H4 (cell line): ENCODE results near the gene MEIKIN. TPM values are rescaled to one million over a fixed set of nuclear protein-coding genes. Genes with fewer than 3 reads are reported as not detected.

ENCODE experiments used
- DNase-seq: peaks from one replicate; pipeline ENCODE4 v3.0.0-alpha.2; 2015; ENCODE audit warnings: low spot score
- total RNA-seq: library from RNA; depleted of rRNA; stranded (reverse); fragments of >200 nt; shearing (Covaris generic); gene quantifications from 2 replicates; pipeline ENCODE4 v1.2.3, GENCODE V29; 2014; rRNA removed

Gene MEIKIN, protein sequence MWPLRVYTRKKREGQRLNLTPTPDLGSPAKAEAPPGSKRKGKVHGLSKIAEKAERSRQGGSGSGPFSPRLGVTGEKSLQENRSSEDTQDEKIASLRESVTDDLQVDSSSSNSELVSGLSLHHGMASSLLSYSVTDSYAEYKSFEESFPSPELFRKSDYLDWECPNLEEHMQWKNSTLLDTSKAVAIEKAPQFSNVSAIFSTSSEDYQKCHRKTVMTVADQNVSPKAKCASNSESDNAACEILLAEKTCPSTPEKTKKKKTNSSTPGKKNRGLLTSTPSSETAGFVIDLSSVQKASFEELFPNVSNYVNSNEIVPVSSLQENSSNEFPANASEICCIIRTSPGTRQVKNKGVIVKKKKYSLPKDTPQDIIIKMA
- total RNA-seq = not detected in 2 replicates

DNA sequence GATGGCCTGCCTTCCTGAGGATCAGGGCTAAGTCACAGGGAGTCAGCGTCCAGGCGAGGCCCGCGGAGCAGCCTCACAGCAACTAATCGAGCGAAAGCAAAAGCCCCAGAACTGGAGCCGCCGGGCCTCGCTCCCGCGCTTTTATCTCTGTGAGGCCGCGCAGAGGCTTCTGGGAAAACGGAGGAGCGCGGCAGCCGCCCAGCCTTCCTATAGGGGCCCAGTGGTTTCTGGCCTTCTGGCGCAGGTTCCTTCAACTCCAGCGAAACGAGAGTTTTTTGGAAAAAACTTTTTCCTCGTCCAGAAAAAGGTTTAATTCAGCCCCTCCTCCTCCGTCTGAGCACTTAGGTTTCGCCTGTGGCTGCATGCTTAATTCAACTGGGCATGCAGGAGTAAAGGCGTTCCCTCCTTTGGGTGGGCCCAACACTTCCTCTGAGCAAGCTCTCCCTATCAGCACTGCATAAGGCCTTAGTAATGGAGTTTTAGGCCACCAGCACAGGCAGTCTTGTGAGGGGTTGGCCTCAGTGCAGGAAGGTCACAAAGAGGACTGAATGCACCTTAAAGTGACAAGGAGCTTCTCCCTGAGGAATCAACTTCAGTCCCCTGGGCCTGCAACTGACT lies at the start of gene MEIKIN:
MEIKIN (minus strand) TSS at position 113 of the 618 bp plus-strand sequence. CDS start 158 bp downstream, outside the sequence.
- DNase-seq = no peak

DNA sequence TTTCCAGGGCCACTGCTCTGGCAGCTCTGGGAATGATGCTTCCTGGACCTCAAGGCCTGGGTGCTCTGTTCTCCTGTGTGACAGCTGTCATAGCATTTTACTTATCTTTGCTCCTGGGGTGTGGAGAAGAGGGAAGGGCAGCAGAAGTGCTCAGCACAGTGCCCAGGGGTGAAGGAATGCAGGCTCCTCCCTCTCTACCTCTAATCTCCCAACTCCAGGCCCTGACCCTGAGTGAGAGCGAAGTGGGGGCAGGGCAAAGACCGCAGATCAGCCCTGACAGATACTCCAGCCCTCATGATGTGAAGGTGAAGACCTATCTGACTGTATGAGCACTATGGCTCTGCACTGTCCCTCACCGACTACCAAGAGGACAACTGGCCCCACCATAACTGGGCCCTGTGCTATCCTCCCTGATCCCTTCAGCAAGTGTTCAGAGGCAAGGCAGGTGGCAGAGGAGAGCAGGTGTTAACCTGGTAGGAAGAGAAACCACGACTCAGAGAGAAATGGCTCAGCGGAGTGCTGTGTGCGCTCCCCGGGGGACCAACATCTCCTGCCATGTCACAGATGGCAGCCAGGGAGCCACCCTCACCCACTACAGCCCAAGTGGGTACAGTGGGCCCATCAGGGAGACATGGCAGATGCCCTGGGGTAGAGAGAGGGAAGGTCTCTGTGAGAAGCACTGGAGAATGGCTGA lies 49.2 kb upstream of the MEIKIN start:
- DNase-seq = no peak

DNA sequence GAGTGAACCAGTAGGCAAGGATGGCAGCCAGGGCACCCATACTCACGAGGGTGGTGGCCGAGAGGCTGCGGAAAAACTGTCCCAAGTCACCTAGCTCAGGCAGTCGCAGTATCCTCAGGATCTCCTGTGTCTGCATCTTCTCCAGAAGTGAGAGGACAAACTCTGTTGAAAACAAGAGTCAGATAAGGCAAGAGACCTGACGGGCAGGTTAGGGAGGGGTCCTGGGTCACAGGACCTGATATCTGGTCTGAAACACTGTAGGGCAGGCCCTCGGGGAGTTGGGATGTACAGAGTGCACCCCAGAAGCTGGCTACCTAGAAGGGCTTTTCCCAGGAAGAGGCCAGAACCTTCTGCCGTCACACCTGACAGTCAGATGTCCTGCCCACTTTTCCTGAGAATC lies 48.6 kb upstream of the MEIKIN start:
- DNase-seq = no peak

DNA sequence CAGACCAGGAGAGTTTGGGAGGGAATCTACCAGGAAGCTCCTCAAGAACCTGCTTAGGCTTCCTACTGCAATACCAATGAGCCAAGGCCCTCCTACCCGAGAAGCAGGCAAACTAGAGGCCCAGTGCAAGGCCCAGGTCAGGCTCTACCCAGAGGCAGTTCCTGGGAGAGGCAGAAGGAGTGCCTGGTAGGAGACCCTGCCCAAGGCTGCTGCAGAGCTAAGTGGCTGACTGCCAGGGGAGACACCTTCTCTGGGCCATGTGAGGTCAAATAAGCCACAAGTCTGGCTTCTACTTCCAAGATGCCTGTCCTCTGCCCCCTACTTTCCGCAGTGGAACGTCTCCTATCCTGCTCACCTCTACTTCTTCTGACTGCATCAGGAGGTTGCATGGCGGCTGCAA lies 48.2 kb upstream of the MEIKIN start:
- no peak for DNase-seq

DNA sequence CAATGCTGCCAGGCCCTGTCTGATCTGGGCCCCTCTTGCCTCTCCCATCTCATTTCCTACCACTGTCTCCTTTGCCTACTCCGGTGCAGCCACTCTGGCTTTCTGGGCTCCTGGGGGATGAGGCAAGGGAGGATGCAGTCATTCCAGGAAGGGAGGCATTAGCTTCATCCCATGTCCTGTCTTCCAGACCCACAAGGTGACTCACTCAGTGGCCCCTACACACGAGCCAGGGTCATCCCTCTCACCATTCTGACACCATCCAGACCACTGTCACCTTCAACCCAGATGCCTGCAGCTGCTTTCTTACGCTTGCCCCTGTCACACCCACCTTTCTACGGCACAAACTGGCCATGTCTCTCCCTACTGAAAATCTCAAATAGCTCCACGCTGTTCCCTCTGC lies 46.9 kb upstream of the MEIKIN start:
- DNase-seq = no peak

DNA sequence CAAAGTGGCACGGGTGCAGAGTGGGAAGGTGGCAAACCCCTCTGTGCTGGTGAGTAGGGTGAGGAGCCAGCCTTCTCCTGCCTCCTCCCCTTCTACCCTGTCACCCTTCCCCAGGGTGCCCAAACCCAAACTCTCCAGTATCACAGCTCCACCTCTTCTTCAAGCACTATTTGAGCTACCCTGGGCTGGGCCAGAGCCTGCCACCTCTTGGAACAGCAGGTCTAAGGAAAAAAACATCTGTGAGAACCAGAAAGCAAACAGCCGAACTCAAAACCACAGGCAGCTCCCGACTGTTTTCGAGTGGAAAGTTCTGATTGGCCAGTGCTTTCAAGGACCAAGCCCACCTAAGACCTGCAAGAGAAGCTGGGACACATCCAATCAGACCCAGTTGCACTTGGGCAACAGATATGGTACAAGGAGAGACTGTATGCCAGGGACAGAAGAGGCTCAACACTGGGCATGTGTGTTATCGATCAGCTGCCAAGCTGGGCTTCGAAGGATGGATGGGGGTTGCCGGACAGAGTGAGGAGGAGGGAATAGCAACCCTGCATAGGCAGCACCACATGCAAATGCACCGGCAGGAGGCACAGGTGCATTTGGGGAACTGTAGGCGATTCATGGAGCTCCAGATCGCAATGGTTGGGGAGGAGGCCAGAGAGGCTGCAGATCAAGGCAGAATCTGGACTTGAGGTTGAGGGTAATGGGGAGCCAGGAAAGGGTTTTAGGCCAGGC lies 46.3 kb upstream of the MEIKIN start:
- no peak for DNase-seq

DNA sequence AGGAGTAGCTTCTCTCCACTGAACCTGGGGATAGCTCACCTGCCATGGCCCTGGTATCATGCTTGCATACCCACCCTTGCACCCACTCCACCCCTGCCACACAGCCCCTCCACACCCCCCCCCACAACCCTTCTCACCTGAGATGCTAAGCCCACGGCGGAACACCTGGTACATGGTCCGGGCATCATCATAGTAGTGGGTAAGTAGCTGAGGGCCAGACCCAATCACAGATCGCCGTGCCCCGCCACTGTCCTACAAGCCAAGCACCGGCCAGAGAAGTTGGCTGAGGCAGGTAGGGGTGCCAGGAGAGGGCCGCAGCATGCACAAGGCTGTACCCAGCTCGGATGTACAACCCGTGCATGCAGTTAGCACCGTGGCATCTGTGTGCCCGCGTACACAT lies 45.3 kb upstream of the MEIKIN start:
- DNase-seq = no peak

DNA sequence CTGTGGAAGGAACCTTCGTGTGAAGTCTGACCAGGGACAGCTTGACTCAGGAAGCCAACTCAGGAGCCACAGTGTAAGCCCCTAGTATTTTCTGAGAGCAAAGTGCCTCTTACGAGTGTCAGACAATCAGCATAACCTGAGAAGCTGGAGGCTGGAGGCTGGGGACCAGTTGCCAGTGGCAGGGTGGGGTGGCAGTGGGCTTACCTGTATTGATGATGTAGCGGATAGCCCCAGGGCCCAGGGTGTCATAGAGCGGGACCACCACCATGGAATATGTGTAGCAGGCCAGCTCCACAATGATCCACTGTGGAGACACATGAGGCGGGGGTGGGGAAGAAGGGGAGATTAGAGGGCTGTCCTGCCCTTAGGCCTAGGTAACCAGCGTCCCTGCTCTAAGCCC lies 43.1 kb upstream of the MEIKIN start:
- no peak for DNase-seq

DNA sequence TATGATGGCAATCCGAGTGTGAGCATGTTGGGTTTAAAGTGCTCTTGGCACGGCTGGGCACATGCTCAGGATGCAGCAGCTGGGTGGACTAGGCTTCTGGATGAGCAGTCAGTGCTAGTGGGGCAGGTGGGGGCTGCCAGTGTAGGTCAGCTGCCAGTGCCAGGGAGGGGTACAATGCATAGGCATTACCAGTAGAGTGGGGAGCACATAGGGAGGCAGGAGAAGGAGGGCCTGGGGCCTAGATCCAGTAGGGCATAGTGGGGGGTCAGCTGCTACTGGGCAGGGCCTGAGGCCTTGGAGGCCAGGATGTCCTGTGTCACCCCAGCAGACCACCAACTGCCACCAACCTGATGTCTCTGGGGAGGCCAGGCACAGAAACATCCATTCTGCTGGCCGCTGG lies 41.8 kb upstream of the MEIKIN start:
- no peak for DNase-seq

DNA sequence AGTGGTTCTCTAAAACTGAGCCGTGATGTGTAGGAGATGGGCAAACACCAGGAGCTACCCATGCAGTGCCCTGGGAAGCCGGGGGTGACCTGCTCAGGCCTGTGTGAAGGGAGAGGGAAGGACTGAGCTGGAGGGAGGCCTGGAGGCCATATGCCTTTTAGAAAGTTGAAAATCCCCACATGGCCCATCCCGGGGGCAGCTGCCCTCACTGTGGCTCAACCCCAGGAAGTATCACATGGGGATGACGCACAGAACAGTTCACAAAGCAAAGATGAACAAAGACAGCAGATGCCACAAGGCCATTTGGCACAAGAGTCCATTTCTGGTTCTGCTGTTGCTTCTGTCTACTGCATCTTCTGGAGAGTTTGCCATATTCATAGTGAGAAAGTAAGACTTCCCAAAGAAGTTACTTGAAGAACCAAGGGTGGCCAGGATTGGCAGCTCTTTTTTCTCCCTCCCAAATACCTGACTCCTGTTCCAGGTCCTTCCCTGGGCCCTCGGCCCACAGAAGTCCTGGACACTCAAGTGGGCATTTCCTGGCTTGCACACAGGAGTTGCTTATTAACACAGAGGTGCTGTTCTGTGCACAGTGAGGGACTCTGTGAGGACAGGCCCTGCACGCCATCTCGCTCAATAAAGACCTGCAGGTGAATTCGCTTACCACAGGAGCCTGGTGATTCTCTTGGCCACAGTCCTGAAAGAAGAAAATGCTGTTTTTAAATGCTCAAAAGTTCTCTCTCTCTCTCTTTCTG lies 40.9 kb upstream of the MEIKIN start:
- no peak for DNase-seq

DNA sequence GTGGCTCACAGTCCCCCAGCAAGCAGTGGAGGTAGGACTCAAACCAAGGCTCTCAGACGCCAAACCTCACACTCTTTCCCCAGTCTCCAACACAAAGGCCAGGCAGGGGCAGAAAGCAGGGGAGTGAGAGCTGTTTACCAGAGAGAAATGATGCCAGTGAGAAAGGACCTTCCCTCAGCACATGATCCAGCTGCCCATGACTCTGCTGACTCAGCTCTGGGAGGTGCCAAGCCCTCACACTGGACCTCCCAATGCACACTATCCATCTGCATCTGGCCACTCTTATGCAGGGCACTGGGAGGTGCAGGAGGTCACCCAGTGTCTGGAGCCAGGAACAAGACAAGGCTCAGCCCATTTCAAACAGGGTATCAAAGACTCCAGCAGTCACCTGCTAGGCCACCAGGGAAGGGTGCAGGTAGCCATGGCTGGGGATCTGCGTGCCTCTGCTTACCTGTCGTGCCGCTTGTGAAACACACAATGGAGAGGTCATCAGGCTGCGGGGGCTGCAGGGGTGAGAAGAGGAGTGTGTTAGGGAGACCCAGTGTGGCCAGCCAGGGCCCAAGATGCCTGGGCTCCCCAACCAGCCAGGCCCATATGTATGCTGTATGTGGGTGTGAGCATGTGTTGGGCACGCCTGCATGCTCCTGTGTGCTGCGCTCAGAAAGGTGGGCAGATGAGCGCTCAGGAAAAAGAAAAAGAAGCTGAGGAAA lies 39.6 kb upstream of the MEIKIN start:
- no peak for DNase-seq

DNA sequence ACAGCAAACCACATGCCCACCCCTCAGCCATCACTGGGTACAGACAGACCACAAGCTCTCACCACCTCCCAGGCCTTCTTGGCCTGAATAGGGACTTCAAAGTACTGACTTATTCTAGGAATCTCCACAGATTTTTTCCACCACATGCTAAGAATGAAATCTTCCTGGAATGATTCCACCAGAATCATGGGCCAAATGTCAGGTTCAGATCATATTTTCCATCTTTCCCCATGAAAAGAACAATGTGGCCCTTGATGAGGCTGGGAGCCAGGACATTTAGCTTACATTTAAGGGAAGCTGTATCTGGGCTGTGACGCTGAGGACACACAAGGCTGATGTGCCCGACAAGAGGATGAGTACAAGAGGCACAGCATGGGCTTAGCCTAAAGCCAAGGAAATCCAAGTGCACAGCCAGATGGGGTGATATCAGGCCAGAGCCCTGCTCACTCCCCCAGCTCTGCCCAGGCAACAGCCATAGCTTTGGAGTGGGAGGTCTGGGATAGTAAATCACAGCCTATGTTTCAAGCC lies 37.8 kb upstream of the MEIKIN start:
- DNase-seq = no peak

DNA sequence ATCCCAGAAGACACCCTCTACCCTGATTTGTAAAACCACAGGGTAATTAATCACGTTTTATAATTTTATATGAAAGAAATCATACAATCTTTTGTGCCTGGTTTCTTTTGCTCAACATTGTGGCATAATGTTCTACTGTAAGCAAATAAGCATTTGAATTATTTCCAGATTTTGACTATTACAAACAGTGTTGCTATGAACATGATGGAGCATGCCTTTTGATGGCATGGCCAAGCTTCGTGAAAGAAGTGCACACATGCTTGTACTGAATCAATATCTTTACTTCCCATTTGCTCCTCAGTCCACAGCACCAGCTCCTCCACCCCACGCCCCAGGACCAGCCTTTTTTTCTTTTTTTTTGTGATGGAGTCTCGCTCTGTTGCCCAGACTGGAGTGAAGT lies 36.1 kb upstream of the MEIKIN start:
- no peak for DNase-seq

DNA sequence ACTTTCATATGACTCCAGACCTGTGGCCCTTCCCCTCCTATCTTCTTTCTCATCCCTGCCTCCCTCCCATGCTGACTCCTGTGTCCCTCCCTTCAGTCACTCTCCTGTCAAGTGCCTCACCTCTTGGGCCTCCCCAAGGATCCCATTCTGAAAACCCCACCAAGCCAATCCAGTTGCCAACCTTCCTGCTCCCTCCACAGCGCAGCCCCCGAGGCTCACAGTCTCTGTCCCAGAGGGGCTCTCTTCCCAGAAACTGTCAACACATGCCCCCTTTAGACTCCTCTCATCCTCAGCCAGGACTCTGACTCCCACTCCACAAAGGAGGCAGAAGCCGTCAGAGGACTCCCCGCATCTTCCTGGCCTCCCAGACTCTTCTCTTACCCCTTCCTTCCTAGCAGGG lies 35.2 kb upstream of the MEIKIN start:
- no peak for DNase-seq

DNA sequence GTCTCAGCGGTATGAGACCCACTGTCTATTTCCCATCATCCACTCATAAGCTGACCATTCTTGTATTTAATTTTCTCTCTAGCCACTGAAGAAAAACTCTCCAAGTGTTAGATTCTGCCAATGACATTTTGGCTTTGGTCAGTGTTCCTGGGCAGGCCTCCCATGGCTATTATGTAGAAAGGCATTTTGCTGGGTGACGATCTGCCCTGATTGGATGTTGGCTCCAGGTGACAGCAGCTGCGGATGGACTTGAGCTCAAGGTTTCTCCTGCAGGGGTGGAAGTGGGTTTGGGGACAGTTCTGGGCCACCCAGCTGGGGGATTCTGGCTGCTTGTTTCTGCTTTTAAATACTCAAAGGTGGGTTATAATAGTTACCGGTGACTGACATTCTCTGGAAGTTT lies 34.4 kb upstream of the MEIKIN start:
- no peak for DNase-seq

DNA sequence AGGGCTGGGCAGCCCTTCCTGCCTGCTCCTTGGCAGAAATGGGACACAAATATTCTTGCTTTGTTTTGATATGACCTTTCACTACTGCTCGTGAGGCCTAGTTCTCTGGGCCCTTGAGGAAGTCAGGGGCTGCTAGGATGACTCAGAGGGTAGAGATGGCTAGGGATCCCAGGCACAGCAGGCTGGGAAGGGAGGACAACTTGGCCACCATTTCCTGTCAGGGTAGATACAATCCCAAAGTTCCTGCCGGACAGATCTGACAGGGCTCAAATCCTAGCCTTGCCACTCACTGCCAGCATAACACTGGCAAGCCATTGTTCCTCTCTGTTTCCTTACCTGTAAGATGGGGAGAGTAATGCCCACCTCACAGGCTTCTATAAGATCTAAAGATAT lies 31.7 kb upstream of the MEIKIN start:
- DNase-seq = no peak

DNA sequence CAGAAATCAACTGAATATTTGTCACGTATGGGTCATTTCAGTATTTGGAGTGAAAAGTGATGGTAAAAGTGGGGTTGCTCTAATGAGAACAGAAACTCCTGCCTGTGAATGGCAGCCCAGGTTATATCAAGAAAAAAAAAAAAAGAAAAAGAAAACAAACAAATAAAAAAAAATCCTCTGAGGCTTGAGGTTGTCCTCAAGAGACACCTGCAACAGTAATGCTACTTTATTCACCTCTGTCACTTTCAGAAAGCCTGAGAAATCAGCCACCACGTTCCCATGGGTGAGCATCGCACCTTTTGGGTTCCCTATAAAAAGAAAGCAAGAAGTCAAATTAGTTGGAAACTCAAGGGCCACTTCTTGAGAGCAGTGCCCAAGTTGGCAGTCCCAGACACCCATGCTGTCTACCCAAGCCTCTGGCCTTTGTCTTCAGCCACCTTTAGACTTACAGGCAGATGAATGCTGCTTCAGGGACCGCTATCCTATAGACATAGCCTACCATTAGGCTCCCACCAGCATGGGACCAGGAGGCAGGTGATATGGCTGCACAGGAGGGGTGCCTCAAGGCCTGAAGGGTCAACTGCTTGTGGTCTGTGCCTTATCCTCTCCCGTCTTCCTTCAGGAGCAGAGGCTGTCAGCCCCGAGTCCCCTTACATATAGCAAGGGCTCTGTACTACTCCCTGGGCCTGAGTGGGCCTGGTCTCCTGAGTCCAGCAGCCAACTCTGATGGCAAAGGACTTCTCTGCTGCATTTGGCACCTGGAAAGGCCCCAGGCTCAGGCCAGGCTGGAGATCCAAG lies 31.1 kb upstream of the MEIKIN start:
- no peak for DNase-seq

DNA sequence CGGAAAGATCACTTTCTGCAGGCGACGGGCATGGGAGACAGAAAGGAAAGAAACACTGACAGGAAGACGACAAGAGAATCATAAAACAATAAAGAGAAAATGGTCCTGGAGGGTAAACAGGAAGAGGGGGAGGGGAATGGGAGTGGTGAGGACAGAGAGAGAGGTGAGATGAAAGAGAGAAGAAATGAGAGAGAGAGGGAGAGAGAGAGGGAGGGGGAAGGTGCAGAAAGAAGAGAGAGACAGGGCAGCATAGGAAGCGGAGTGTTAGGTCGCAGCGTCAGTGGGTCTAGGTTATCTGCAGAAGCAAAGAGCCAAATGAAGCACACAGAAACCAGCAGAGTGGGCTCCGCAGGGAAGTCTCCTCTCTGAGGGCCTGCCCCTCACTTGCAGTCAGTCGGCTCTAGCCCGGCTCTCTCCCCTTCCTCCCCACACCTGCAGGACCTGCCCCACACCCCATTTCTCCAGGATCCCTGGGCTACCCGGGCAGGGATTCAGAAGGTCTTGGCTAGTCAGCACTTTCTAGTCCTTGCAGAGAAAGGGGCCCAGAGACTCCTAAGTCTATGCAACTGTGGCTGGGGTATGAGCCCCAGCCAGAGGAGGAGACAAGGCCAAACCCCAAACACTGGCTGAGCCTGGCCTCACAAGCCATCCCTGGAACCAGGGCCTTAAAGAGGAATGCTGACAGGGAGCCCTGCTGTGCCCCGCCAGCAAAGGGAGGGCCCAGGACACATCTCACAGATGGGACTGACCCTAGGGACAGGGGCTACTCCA lies 29.7 kb upstream of the MEIKIN start:
- DNase-seq = no peak

DNA sequence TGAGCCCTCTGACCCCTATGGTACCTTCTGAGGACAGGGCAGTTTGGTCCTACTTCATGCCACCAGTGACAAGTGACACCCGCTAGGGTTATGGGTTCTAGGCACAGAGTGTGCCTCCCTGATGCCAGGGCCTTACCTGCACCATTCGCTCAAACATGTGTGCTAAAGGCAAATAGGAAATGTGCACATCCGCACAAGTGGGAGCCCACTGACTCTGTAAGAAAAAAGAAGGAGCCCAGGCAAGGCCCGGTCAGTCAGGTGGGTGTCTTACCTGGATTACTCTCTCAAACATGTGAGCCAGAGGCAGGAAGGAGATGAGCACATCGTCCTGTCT lies 29.1 kb upstream of the MEIKIN start:
- DNase-seq = no peak
